Activated CD4-positive, alpha-beta T cell treated with anti-CD3 and anti-CD28 coated beads, Interleukin-2, amount 10 ng/mL, durations not matched to agents 24 days and 14 days (primary cell): Measurements from ENCODE around the gene MAP3K10. TPM values are rescaled to one million over a fixed set of nuclear protein-coding genes. Genes with fewer than 3 reads are reported as not detected.

ENCODE experiments used
- DNase-seq: peaks from one replicate; pipeline ENCODE4 v3.0.0; 2022
- H3K27ac Mint-ChIP-seq: one replicate; pipeline ENCODE4 v1.8.0; 2022; ENCODE audit warnings: mild to moderate bottlenecking, mixed read lengths
- H3K27me3 Mint-ChIP-seq: one replicate; pipeline ENCODE4 v1.8.0; 2022; ENCODE audit warnings: mixed read lengths
- H3K36me3 Mint-ChIP-seq: one replicate; pipeline ENCODE4 v1.8.0; 2022; ENCODE audit warnings: low read depth, mild to moderate bottlenecking, mixed read lengths
- H3K4me1 Mint-ChIP-seq: one replicate; pipeline ENCODE4 v1.8.0; 2021; ENCODE audit warnings: mixed read lengths
- H3K4me3 Mint-ChIP-seq: one replicate; pipeline ENCODE4 v1.8.0; 2022; ENCODE audit warnings: mild to moderate bottlenecking, moderate library complexity, mixed read lengths
- H3K9me3 Mint-ChIP-seq: one replicate; pipeline ENCODE4 v1.8.0; 2021; ENCODE audit warnings: mixed read lengths
- intact Hi-C: fragments of 100-400 bp; cut with micrococcal nuclease; formaldehyde crosslinking; loops from one replicate; pipeline ENCODE4 v1.15.1; 2023
- total RNA-seq: library from RNA; stranded (reverse); gene quantifications from 2 replicates; pipeline ENCODE4 v1.2.3, GENCODE V29; 2022

The MAP3K10 gene
- total RNA-seq, 1 donor from 2014 or later = 16.6 TPM

DNA sequence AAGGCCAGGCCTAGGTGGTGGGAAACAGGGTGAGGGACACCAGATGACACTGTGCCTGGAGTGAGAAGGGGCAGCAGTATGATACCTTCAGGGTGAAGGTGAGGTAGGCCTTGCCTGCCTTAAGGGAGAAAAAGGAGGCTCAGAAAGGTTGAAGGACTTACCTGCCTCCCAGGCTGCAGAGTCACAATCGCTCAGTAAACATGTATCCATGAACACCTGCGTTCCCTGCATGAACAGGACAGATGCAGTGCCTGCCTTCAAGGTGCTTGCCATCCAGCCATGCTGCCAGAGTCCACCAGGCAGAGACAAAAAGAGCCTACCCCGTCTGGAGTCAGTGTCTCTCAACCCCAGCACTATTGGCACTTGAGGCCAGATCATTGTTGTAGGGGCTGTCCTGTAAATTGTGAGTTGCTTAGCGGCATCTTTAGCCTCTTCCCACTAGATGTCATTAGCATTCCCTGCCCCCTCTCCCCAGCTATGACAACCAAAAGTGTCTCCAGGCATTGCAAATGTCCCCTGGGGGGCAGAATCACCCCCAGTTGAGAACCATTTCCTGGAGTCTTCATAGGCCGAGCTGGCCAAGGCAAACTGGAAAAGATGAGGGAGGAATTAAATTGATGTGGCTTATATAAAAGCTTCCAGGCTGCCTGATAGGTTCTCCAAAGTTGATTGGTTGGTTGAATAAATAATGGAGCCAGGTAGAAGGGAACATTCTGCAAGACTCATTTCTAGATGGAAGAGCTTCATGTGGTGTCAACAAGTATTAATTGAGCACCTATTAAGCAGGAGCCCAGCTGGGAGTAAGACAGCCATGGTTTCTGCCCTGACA is 1.7 kb downstream of the MAP3K10 start:
- H3K36me3 Mint-ChIP-seq = peaks cover 2% of the 10 kb centered on the region
- H3K27ac Mint-ChIP-seq = no peak overlapping the region
- no peaks in the 10 kb centered on the region for H3K27me3 Mint-ChIP-seq
- peak overlapping the region; percentile 72 for H3K4me3 Mint-ChIP-seq
- intact Hi-C loops = no loop called here
- DNase-seq = no peak
- peaks cover 26% of the 10 kb centered on the region for H3K4me1 Mint-ChIP-seq
- H3K9me3 Mint-ChIP-seq = no peaks in the 10 kb centered on the region

DNA sequence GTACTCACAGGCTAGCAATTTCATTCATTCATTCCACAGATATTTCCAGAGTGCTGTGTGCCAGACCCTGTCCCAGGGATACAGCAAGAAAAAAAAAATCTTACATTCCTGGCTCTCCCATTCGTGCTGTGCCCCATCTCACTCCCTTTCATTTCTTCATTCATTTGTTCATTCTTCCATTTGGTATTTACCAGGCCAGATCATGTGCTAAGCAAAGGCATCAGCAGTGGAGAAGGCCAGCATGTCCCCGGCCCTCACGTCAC is 2.3 kb downstream of the MAP3K10 start:
- peaks cover 24% of the 10 kb centered on the region for H3K4me1 Mint-ChIP-seq
- H3K27ac Mint-ChIP-seq = no peak overlapping the region
- DNase-seq = no peak
- H3K4me3 Mint-ChIP-seq = peak overlapping the region; percentile 13
- H3K36me3 Mint-ChIP-seq = peaks cover 2% of the 10 kb centered on the region
- H3K9me3 Mint-ChIP-seq = no peaks in the 10 kb centered on the region
- H3K27me3 Mint-ChIP-seq = no peaks in the 10 kb centered on the region
- intact Hi-C loops = no loop called here

DNA sequence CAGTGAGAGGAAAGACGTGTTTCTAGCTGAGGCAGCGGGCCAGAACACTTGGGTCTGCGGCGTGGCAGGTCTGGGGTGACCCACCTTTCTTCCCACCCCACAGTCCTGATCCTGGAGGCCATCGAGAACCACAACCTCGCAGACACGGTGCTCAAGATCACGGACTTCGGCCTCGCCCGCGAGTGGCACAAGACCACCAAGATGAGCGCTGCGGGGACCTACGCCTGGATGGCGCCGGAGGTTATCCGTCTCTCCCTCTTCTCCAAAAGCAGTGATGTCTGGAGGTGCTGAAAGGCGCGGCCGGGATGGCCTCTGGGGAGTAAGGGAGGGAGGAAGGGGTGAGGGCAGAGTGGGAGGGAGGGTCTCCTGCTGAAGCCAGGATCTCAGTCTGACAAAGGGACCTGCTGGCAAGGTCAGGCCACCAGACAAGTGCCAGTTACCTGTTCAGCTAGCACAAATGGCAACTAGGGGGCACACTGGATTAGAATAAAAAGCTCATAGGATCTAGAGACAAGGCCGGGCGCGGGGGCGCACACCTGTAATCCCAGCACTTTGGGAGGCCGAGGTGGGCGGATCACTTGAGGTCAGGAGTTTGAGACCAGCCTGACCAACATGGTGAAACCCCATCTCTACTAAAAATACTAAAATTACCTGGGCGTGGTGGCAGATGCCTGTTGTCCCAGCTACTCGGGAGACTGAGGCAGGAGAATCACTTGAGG is 7.2 kb downstream of the MAP3K10 start:
- H3K27ac Mint-ChIP-seq = no peak overlapping the region

DNA sequence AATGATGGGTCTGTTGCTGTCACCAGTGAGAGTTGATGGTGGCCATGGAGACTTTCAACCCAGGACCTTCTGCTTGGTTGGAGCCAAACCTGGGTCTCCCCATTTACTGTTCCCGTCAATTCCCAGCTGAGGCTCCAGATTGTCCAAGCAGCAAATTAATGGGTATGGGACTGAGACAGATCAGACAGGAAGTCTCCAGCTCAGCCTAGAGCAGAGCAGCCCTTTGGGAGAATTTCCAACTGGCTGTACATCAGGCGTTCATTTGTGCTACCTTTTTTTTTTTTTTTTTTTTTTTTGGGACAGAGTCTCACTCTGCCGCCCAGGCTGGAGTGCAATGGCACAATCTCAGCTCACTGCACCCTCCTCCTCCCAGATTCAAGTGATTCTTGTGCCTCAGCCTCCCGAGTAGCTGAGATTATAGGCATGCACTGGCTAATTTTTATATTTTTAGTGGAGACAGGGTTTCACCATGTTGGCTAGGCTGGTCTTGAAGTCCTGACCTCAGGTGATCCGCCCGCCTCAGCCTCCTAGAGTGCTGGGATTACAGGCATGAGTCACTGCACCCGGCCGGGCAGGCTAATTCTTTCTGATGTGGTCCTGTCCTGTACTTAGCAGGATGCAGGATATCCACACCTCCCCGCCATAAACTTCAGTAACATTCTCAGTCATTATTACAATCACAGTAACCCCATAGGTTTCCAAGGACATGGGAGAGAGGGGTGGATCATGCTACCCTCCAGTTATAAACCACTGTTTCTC is 9.3 kb downstream of the MAP3K10 start:
- Mint-ChIP-seq H3K4me1 (no peaks in the 10 kb centered on the region), H3K9me3 (no peaks in the 10 kb centered on the region), H3K27ac (no peak overlapping the region), H3K36me3 (peaks cover 6% of the 10 kb centered on the region), H3K4me3 (no peak overlapping the region), H3K27me3 (no peaks in the 10 kb centered on the region)
- no peak for DNase-seq
- intact Hi-C loops = no loop called here

More for the DNA sequence above, 7.2 kb downstream of the MAP3K10 start:
- Mint-ChIP-seq H3K27me3 (no peaks in the 10 kb centered on the region), H3K4me3 (no peak overlapping the region), H3K36me3 (peaks cover 6% of the 10 kb centered on the region), H3K4me1 (peaks cover 6% of the 10 kb centered on the region), H3K9me3 (no peaks in the 10 kb centered on the region)
- intact Hi-C loops = no loop called here
- no peak for DNase-seq

DNA sequence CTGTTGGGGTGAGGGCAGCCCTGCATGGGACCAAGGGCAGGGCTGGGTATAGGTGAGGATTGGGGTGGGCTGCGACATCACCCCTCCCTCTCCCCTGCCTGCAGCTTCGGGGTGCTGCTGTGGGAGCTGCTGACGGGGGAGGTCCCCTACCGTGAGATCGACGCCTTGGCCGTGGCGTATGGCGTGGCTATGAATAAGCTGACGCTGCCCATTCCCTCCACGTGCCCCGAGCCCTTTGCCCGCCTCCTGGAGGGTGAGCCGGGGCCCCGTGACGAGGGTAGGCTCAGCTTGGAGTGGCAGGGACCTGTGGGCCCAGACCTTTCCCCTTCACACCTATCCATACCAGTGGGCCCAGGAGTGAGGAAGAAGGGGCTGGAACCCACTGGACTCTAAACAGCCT is 13.2 kb downstream of the MAP3K10 start:
- Mint-ChIP-seq H3K9me3 (no peaks in the 10 kb centered on the region), H3K27ac (no peak overlapping the region), H3K27me3 (no peaks in the 10 kb centered on the region), H3K4me1 (no peaks in the 10 kb centered on the region), H3K4me3 (no peak overlapping the region), H3K36me3 (peaks cover 5% of the 10 kb centered on the region)
- intact Hi-C loops = no loop called here
- DNase-seq = no peak

DNA sequence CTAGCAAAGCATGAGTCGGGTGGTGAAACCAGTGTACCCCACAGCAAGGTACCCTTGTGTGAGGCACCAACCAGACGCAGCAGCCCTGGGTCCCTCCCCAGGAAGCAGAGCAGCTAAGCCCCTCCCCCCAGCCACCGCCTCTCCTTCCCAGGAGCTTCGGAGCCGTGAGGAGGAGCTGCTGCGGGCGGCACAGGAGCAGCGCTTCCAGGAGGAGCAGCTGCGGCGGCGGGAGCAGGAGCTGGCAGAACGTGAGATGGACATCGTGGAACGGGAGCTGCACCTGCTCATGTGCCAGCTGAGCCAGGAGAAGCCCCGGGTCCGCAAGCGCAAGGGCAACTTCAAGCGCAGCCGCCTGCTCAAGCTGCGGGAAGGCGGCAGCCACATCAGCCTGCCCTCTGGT is 14.5 kb downstream of the MAP3K10 start:
- Mint-ChIP-seq H3K27me3 (no peaks in the 10 kb centered on the region), H3K27ac (no peak overlapping the region), H3K9me3 (no peaks in the 10 kb centered on the region), H3K36me3 (peaks cover 7% of the 10 kb centered on the region), H3K4me1 (no peaks in the 10 kb centered on the region), H3K4me3 (no peak overlapping the region)
- intact Hi-C loops = no loop called here
- DNase-seq = no peak

DNA sequence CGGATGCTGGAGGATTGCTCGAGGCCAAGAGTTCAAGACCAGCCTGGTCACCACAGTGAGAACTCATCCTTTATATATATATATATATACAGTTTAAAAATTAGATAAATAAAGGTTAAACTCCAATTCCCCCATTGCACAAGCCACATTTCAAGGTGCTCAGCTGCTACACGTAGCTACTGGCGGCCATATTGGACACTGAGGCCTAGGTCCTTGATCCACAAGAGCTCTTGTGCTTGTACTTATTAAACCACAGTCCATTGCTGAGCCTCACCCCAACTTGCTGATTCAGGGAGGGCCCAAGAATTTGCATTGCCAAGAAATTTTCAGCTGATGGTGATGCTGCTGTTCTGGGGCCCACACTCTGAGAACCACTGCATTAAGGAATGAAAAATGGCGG is 17.4 kb downstream of the MAP3K10 start:
- DNase-seq = no peak
- intact Hi-C loops = no loop called here

DNA sequence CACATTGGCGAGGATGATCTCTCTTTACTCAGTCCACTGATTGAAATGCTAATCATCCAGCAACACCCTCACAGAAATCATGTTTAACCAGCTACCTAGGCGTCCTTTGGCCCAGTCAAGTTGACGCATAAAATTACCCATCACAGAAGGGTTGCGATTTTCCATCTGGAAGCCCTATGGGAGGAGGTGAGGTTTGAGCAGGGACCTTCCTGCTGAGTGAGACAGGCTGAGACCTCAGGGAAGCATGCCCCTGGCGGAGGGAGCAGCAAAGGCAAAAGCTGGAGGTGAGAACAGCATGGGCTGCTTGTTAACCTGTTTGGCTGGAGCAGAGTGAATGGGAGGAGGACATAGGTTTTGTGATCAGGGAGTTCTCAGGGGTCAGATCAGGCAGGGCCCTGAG is 19.7 kb downstream of the MAP3K10 start:
- Mint-ChIP-seq H3K4me1 (no peaks in the 10 kb centered on the region), H3K27ac (no peak overlapping the region), H3K27me3 (no peaks in the 10 kb centered on the region), H3K4me3 (no peak overlapping the region), H3K36me3 (peaks cover 10% of the 10 kb centered on the region), H3K9me3 (no peaks in the 10 kb centered on the region)
- DNase-seq = no peak
- intact Hi-C loops = no loop called here

More for the DNA sequence above, 17.4 kb downstream of the MAP3K10 start:
- Mint-ChIP-seq H3K27me3 (no peaks in the 10 kb centered on the region), H3K9me3 (no peaks in the 10 kb centered on the region), H3K27ac (no peak overlapping the region), H3K4me1 (no peaks in the 10 kb centered on the region), H3K36me3 (peaks cover 10% of the 10 kb centered on the region), H3K4me3 (no peak overlapping the region)

DNA sequence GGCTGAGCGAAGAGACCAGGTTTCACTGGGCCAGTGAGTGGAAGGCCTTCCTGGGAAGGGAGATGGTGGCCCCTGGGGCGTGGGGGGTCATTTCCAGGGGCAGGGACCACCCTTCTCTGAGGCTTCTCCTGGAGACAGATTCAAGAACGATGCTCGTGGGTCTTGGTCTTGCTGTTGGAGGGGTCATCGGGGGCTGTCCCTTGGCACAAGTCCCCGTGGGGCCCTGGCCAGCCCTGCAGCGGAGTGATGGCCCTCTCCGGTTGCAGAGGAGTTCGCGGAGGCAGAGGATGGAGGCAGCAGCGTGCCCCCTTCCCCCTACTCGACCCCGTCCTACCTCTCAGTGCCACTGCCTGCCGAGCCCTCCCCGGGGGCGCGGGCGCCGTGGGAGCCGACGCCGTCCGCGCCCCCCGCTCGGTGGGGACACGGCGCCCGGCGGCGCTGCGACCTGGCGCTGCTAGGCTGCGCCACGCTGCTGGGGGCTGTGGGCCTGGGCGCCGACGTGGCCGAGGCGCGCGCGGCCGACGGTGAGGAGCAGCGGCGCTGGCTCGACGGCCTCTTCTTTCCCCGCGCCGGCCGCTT is 22.1 kb downstream of the MAP3K10 start:
- intact Hi-C loops = no loop called here
- H3K27me3 Mint-ChIP-seq = peaks cover 13% of the 10 kb centered on the region
- H3K4me1 Mint-ChIP-seq = peaks cover 4% of the 10 kb centered on the region
- DNase-seq = no peak
- no peaks in the 10 kb centered on the region for H3K9me3 Mint-ChIP-seq
- H3K27ac Mint-ChIP-seq = no peak overlapping the region
- H3K4me3 Mint-ChIP-seq = no peak overlapping the region
- H3K36me3 Mint-ChIP-seq = peaks cover 10% of the 10 kb centered on the region

DNA sequence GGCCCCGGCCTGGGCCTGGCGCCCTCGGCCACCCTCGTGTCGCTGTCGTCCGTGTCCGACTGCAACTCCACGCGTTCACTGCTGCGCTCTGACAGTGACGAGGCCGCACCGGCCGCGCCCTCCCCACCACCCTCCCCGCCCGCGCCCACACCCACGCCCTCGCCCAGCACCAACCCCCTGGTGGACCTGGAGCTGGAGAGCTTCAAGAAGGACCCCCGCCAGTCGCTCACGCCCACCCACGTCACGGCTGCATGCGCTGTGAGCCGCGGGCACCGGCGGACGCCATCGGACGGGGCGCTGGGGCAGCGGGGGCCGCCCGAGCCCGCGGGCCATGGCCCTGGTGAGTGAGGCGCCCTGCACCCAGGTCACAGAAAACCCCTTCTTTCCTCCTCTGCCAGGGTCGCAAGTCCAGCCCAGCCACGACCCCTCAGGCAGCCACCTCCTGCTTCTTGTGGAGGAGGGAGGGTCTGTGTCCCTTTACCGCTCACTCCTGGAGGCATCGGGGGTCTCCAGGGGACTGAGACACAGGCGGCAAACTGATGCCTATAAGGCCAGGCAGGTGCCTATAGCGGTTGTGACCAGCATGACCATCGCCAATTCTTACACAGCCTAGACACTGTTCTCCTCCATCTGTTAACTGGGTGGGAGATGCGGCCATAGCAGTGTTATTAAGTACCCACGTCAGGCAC is 22.8 kb downstream of the MAP3K10 start:
- Mint-ChIP-seq H3K4me1 (peaks cover 4% of the 10 kb centered on the region), H3K27ac (no peak overlapping the region), H3K4me3 (no peak overlapping the region), H3K9me3 (no peaks in the 10 kb centered on the region), H3K36me3 (peaks cover 9% of the 10 kb centered on the region), H3K27me3 (peaks cover 19% of the 10 kb centered on the region)
- no peak for DNase-seq
- intact Hi-C loops = no loop called here

DNA sequence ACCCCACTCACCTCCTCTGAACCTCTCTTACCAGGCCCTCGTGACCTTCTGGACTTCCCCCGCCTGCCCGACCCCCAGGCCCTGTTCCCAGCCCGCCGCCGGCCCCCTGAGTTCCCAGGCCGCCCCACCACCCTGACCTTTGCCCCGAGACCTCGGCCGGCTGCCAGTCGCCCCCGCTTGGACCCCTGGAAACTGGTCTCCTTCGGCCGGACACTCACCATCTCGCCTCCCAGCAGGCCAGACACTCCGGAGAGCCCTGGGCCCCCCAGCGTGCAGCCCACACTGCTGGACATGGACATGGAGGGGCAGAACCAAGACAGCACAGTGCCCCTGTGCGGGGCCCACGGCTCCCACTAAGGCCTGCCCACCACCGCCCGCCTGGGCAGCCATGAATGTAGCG is 23.7 kb downstream of the MAP3K10 start:
- no peak overlapping the region for H3K27ac Mint-ChIP-seq
- intact Hi-C loops = no loop called here
- H3K9me3 Mint-ChIP-seq = no peaks in the 10 kb centered on the region
- H3K36me3 Mint-ChIP-seq = peaks cover 4% of the 10 kb centered on the region
- no peak overlapping the region for H3K4me3 Mint-ChIP-seq
- no peak for DNase-seq
- H3K4me1 Mint-ChIP-seq = peaks cover 4% of the 10 kb centered on the region
- H3K27me3 Mint-ChIP-seq = peaks cover 28% of the 10 kb centered on the region

DNA sequence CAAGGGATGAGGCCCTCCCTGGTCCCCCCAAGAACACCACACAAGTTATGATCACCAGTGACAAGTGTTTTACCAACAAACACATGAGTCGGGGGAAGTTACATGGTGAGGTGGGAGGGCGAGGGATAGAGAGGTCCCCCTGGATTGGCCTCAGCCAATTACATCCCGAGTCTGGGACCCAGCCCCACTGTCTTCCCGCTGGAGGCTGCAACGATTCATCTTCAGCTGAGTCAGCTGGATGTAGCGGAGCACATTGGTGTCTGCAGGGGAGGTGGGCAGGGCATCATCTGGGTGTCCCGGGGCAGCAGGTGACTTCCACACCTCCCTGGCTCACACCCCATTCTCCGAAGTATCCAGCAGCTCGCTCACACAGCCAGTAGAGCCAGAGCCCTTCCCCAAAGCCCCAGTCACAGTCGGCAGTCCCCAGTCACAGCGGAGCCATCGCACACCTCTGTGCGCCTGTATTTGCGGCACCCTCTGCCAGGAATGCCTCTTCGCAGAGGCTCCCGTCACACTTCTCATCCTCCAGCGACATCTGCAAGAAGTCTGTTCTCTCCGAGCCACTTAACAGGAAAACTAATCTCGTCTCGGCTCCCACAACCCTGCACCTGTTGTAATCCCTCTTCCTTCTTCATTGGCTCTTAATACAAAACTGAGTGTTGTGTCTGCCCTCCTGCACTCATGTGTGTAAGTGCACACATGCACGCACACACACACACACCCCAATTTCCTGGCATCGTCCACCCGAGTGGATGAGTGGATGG is 25.0 kb downstream of the MAP3K10 start:
- no peaks in the 10 kb centered on the region for H3K36me3 Mint-ChIP-seq
- intact Hi-C loops = no loop called here
- H3K27ac Mint-ChIP-seq = no peak overlapping the region
- H3K4me3 Mint-ChIP-seq = no peak overlapping the region
- peaks cover 4% of the 10 kb centered on the region for H3K4me1 Mint-ChIP-seq
- H3K27me3 Mint-ChIP-seq = peaks cover 31% of the 10 kb centered on the region
- no peaks in the 10 kb centered on the region for H3K9me3 Mint-ChIP-seq
- no peak for DNase-seq

DNA sequence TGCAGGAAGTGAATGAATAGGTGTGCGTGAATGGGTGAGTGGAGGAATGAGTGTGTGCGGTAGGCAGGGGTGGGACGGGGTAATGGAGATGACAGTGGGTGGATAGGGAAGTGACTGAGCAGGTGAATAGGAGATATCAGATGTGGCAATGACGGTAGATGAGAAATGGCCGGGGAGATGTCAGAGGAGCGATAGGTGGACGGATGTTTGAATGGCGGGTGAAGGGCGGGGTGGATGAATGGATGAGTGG is 25.5 kb downstream of the MAP3K10 start:
- peaks cover 4% of the 10 kb centered on the region for H3K4me1 Mint-ChIP-seq
- peaks cover 31% of the 10 kb centered on the region for H3K27me3 Mint-ChIP-seq
- no peak overlapping the region for H3K27ac Mint-ChIP-seq
- H3K4me3 Mint-ChIP-seq = no peak overlapping the region
- DNase-seq = no peak
- no peaks in the 10 kb centered on the region for H3K36me3 Mint-ChIP-seq
- intact Hi-C loops = no loop called here
- no peaks in the 10 kb centered on the region for H3K9me3 Mint-ChIP-seq
